ENCODE results near the gene MUS81. TPM values are rescaled to one million over a fixed set of nuclear protein-coding genes. Genes with fewer than 3 reads are reported as not detected.
A peak's percentile ranks its signal among the peaks of the same experiment; 100 is the strongest.

The MUS81 gene
- total RNA-seq, 3 donors from 2014 or later (not counting 1 experiment from before 2014, with no cell fraction given) = 71.6 to 93.4 (median 73.6) TPM

DNA sequence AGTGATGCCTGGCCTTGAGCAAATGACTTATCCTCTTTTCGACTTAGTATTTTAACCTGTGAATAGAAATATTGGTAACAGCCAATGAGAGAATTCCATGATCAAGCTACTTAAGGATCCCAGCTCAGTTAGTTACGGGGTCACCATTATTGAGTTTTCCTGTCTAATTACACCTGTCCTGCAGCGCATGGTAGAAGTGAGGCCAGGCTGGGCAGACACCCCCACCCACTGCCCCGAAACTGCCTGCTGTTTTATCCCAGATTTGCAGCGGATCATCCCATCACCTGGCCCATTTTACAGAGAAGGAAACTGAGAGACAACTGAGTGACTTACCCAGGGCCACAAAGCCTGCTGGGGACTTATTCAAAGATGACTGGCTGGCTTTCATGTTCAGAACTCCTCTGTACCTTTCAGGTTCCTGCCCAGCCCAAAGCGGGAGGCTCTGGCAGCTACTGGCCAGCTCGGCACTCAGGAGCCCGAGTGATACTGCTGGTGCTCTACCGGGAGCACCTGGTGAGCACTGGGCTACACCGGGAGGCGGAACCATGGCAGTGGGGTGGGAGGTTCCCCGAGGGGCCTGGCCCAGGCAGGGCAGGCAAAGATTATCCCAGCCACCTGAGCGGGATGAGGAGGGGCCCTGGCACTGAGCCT is 1.4 kb downstream of the MUS81 start:
- ATAC-seq (no peak), DNase-seq (peak in 1 of 2 donors; percentile 15)
- peaks cover 35 to 48% of the 10 kb centered on the region in 2 donors for H3K4me1 Mint-ChIP-seq
- H3K36me3 Mint-ChIP-seq = no peaks in the 10 kb centered on the region
- H3K4me3 ChIP-seq (ENCODE audit: low read length) = no peak overlapping the region
- intact Hi-C loops (cut with micrococcal nuclease) = no loop called here
- H3K36me3 ChIP-seq (ENCODE audit: control insufficient read depth, insufficient read depth, low read length) = peaks cover 42% of the 10 kb centered on the region
- TF ChIP-seq, protein P1, sequence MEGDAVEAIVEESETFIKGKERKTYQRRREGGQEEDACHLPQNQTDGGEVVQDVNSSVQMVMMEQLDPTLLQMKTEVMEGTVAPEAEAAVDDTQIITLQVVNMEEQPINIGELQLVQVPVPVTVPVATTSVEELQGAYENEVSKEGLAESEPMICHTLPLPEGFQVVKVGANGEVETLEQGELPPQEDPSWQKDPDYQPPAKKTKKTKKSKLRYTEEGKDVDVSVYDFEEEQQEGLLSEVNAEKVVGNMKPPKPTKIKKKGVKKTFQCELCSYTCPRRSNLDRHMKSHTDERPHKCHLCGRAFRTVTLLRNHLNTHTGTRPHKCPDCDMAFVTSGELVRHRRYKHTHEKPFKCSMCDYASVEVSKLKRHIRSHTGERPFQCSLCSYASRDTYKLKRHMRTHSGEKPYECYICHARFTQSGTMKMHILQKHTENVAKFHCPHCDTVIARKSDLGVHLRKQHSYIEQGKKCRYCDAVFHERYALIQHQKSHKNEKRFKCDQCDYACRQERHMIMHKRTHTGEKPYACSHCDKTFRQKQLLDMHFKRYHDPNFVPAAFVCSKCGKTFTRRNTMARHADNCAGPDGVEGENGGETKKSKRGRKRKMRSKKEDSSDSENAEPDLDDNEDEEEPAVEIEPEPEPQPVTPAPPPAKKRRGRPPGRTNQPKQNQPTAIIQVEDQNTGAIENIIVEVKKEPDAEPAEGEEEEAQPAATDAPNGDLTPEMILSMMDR (IDR thresholded peaks at IDR 0.05) = no peak
- peak overlapping the region; percentile 98 for H3K4me3 Mint-ChIP-seq
- H3K27ac Mint-ChIP-seq = peak overlapping the region in 1 of 2 donors; percentile 98
- no peak overlapping the region for H3K27ac ChIP-seq (ENCODE audit: low read length)
- WGBS (ENCODE audit: insufficient coverage) = 96% methylated on average over 13 of the region's 13 CpGs
- H3K27me3 ChIP-seq (ENCODE audit: control insufficient read depth, insufficient read depth, low read length) = no peaks in the 10 kb centered on the region
- no peaks in the 10 kb centered on the region for H3K27me3 Mint-ChIP-seq (ENCODE audit: low read depth in 2 of 2)
- no peaks in the 10 kb centered on the region for H3K9me3 ChIP-seq (ENCODE audit: control insufficient read depth, insufficient read depth, low read length)
- peaks cover 31% of the 10 kb centered on the region for H3K4me1 ChIP-seq (ENCODE audit: control insufficient read depth, insufficient read depth, low read length)
- H3K9me3 Mint-ChIP-seq = no peaks in the 10 kb centered on the region

DNA sequence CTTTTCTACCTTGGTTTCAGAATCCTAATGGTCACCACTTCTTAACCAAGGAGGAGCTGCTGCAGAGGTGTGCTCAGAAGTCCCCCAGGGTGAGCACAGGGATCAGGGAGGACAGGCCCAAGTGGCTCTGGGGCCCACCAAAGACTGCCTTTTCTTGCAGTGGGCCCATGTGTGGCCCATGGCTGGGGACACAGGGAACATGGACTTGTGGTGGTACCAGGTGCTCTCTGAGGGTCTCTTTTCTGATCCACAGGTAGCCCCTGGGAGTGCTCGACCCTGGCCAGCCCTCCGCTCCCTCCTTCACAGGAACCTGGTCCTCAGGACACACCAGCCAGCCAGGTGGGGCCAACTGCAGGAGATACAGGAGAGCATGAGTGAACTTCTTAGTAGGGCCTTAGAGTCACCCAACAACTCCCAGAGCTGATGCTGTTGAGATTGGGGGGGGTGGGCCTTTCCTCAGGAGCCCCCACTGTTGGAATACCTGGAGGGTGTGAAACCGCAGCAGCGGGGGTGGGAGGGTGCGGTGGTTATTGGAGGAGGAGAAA is 2.0 kb downstream of the MUS81 start:
- Histone ChIP-seq H3K4me3 (ENCODE audit: low read length) (no peak overlapping the region), H3K36me3 (ENCODE audit: control insufficient read depth, insufficient read depth, low read length) (peaks cover 47% of the 10 kb centered on the region), H3K9me3 (ENCODE audit: control insufficient read depth, insufficient read depth, low read length) (no peaks in the 10 kb centered on the region), H3K27ac (ENCODE audit: low read length) (no peak overlapping the region), H3K27me3 (ENCODE audit: control insufficient read depth, insufficient read depth, low read length) (no peaks in the 10 kb centered on the region), H3K4me1 (ENCODE audit: control insufficient read depth, insufficient read depth, low read length) (peaks cover 29% of the 10 kb centered on the region)
- ATAC-seq (no peak), DNase-seq (no peak)
- Mint-ChIP-seq H3K27me3 (ENCODE audit: low read depth in 2 of 2) (no peaks in the 10 kb centered on the region), H3K4me1 (peaks cover 32 to 51% of the 10 kb centered on the region in 2 donors), H3K27ac (peak overlapping the region in 1 of 2 donors; percentile 51), H3K9me3 (no peaks in the 10 kb centered on the region), H3K36me3 (no peaks in the 10 kb centered on the region), H3K4me3 (no peak overlapping the region)
- intact Hi-C loops (cut with micrococcal nuclease) = no loop called here
- 90% methylated on average over 5 of the region's 5 CpGs for WGBS (ENCODE audit: insufficient coverage)
- TF ChIP-seq, protein P1 (IDR thresholded peaks at IDR 0.05) = no peak

DNA sequence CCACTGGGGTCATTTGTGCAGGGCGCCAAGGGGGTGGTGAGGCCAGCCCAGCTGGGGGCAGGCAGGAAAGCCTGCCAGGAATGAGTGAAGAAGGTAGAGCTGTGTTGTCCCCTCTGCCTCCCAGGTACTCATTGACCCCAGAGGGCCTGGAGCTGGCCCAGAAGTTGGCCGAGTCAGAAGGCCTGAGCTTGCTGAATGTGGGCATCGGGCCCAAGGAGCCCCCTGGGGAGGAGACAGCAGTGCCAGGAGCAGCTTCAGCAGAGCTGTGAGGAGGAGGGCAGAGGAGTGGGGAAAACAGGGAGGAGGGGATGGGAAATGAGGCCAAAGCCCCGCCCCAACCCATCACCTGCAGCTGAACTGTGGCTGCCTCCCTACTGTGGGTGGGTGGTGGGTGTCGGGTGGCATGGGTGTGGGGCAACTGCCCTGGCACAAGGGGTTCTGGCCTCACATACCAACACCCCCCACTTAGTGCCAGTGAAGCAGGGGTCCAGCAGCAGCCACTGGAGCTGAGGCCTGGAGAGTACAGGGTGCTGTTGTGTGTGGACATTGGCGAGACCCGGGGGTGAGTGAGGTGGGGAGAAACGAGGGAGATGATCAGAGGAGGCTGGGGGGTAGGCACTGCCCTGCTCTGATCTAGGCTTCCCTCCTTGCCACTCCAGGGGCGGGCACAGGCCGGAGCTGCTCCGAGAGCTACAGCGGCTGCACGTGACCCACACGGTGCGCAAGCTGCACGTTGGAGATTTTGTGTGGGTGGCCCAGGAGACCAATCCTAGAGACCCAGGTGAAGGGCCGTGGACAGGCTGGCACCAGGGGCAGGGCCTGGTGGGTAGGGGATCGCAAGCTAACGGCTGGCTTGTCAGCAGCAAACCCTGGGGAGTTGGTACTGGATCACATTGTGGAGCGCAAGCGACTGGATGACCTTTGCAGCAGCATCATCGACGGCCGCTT is 3.0 kb downstream of the MUS81 start:
- DNase-seq = no peak
- H3K4me1 Mint-ChIP-seq = peaks cover 29 to 50% of the 10 kb centered on the region in 2 donors

More for the DNA sequence above, 3.0 kb downstream of the MUS81 start:
- no peaks in the 10 kb centered on the region for H3K27me3 ChIP-seq (ENCODE audit: control insufficient read depth, insufficient read depth, low read length)
- H3K27ac Mint-ChIP-seq = peak overlapping the region in 1 of 2 donors; percentile 51
- H3K27me3 Mint-ChIP-seq (ENCODE audit: low read depth in 2 of 2) = no peaks in the 10 kb centered on the region
- H3K9me3 ChIP-seq (ENCODE audit: control insufficient read depth, insufficient read depth, low read length) = no peaks in the 10 kb centered on the region
- H3K4me1 ChIP-seq (ENCODE audit: control insufficient read depth, insufficient read depth, low read length) = peaks cover 29% of the 10 kb centered on the region
- intact Hi-C loops (cut with micrococcal nuclease) = no loop called here
- no peaks in the 10 kb centered on the region for H3K9me3 Mint-ChIP-seq
- TF ChIP-seq, protein P1 (IDR thresholded peaks at IDR 0.05) = no peak
- no peak overlapping the region for H3K4me3 Mint-ChIP-seq
- no peak for ATAC-seq
- H3K36me3 ChIP-seq (ENCODE audit: control insufficient read depth, insufficient read depth, low read length) = peaks cover 47% of the 10 kb centered on the region
- H3K27ac ChIP-seq (ENCODE audit: low read length) = no peak overlapping the region
- 97% methylated on average over 20 of the region's 24 CpGs for WGBS (ENCODE audit: insufficient coverage)
- no peak overlapping the region for H3K4me3 ChIP-seq (ENCODE audit: low read length)
- H3K36me3 Mint-ChIP-seq = no peaks in the 10 kb centered on the region
